Vagina (tissue), 2 donors: ENCODE results near the gene WNT9B.

Source experiments
- POLR2A ChIP-seq, 2 donors: fragments of 450-650 bp; IDR thresholded peaks; one replicate each; pipeline ENCODE4 v1.6.1; 2017; ENCODE audit warnings: antibody characterized with exemption in 2 of 2, mild to moderate bottlenecking in 2 of 2, moderate library complexity in 2 of 2
- TF ChIP-seq, protein P1 (sequence below), 3 experiments: fragments of 450-650 bp in 2 of 3; fragments of 200-600 bp in 1 of 3; sonication (generic) in 1 of 3; IDR thresholded peaks; one replicate each; pipeline ENCODE4 v1.5.1; 2017 to 2019; ENCODE audit warnings: antibody characterized with exemption in 3 of 3, mild to moderate bottlenecking in 2 of 3, moderate library complexity in 2 of 3

DNA sequence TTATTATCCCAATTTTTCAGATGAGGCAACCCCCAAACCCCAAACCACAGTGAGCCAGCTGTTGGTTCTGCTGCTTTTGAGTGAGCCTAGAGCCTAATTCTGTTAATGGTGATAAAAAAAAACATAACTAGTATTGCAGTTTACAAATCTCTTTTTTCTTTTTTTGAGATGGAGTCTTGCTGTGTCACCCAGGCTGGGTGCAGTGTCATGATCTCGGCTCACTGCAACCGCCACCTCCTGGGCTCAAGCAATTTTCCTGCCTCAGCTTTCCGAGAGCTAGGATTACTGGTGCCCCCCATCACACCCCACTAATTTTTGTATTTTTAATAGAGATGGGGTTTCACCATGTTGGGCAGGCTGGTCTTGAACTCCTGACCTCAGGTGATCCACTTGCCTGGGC lies 3.1 kb downstream of the WNT9B start:
- TF ChIP-seq POLR2A (IDR thresholded peaks at IDR 0.05), result no peak
- TF ChIP-seq, protein P1, sequence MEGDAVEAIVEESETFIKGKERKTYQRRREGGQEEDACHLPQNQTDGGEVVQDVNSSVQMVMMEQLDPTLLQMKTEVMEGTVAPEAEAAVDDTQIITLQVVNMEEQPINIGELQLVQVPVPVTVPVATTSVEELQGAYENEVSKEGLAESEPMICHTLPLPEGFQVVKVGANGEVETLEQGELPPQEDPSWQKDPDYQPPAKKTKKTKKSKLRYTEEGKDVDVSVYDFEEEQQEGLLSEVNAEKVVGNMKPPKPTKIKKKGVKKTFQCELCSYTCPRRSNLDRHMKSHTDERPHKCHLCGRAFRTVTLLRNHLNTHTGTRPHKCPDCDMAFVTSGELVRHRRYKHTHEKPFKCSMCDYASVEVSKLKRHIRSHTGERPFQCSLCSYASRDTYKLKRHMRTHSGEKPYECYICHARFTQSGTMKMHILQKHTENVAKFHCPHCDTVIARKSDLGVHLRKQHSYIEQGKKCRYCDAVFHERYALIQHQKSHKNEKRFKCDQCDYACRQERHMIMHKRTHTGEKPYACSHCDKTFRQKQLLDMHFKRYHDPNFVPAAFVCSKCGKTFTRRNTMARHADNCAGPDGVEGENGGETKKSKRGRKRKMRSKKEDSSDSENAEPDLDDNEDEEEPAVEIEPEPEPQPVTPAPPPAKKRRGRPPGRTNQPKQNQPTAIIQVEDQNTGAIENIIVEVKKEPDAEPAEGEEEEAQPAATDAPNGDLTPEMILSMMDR (IDR thresholded peaks at IDR 0.05), result no peak
